GM12872 (cell line): ENCODE data around the gene KIAA0232.

Source experiments
- TF ChIP-seq, protein P1 (sequence below): IDR thresholded peaks from 3 replicates; pipeline ENCODE4 v1.5.1; 2011; ENCODE audit warnings: low read depth, mild to moderate bottlenecking, low read length, moderate library complexity; ENCODE audit not compliant: insufficient read depth

The KIAA0232 gene

DNA sequence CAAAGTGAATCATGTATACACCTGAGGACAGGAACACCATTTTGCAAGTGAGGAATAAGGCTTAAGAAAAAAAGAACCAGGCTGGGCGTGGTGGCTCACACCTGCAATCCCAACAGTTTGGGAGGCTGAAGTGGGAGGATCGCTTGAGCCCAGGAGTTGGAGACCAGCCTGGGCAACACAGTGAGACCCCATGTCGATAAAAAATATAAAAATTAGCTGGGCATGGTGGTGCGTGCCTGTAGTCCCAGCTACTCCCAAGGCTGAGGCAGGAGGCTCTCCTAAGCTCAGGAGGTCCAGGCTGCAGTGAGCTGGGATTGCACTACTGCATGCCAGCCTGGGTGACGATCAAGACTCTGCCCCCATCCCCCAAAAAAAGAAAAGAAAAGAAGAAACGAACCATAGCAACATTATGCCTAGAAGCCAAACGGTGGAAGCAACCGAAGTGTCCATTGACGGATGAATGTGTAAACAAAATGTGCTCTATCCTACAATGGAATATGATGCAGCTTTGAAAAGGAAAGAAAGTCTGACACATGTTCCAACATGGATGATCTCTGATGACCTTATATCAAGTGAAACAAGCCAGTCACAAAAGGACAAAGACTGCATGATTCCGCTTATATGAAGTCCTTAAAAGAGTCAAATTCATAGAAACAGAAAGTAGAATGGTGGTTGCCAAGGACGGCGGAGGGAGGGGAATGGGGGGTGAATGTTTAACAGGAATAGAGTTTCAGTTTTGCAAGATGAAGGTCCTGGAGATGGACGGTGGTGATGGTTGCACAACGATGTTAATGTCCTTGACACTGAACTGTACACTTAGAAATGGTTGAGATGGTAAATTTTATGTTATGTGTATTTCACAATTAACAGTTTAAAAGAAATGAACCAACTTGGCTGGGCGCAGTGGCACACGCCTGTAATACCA lies 8.6 kb upstream of the KIAA0232 start:
- TF ChIP-seq, protein P1, sequence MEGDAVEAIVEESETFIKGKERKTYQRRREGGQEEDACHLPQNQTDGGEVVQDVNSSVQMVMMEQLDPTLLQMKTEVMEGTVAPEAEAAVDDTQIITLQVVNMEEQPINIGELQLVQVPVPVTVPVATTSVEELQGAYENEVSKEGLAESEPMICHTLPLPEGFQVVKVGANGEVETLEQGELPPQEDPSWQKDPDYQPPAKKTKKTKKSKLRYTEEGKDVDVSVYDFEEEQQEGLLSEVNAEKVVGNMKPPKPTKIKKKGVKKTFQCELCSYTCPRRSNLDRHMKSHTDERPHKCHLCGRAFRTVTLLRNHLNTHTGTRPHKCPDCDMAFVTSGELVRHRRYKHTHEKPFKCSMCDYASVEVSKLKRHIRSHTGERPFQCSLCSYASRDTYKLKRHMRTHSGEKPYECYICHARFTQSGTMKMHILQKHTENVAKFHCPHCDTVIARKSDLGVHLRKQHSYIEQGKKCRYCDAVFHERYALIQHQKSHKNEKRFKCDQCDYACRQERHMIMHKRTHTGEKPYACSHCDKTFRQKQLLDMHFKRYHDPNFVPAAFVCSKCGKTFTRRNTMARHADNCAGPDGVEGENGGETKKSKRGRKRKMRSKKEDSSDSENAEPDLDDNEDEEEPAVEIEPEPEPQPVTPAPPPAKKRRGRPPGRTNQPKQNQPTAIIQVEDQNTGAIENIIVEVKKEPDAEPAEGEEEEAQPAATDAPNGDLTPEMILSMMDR = no peak

DNA sequence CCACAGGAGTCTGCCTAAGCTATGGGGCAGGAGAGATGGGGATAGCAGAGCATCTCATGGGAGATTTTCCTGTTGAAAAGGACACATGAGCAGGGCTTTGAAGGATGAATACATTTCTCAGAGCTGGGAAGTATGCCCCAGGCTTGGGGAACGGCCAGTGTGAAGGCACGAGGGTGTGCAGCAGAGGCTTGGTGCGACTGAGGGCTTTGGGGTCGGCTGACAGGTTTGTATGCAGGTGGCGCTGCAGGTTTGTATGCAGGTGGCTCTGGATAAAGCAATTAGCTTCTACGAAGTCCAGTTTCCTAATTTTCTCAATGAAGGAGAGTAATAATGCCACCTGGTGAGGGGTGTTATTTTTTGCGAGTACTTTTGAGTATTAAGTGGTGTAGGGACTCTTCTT lies 6.8 kb upstream of the KIAA0232 start:
- TF ChIP-seq, protein P1 = no peak

DNA sequence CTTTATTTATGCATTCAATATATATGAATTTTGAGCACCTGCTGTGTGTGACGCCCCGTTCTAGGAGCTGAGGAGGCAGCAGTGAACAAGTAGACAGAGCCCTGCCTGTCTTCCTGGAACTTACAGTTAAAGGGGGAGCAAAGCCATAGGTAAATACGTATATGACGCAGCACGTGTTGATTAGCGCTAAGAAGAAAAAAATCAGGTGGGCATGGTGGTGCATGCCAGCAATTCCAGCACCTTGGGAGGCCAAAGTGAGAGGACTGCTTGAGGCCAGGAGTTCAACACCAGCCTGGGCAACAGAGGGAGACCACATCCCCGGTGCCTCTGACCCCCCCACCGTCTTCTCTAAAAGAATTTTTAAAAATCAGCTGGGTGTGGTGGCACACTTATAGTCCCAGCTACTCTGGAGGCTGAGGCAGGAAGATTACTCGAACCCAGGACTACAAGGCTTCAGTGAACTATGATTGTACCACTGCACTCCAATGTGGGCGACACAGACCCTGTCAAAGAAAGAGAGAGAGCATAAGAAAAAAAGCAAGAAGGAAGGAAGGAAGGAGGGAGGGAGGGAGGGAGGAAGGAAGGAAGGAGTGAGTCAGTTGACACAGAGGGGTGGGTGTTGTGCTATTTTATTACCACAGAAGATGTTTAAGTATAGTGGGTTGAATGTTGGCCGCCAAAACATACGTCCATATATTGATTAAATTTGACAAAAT lies 5.4 kb upstream of the KIAA0232 start:
- TF ChIP-seq, protein P1 = no peak

DNA sequence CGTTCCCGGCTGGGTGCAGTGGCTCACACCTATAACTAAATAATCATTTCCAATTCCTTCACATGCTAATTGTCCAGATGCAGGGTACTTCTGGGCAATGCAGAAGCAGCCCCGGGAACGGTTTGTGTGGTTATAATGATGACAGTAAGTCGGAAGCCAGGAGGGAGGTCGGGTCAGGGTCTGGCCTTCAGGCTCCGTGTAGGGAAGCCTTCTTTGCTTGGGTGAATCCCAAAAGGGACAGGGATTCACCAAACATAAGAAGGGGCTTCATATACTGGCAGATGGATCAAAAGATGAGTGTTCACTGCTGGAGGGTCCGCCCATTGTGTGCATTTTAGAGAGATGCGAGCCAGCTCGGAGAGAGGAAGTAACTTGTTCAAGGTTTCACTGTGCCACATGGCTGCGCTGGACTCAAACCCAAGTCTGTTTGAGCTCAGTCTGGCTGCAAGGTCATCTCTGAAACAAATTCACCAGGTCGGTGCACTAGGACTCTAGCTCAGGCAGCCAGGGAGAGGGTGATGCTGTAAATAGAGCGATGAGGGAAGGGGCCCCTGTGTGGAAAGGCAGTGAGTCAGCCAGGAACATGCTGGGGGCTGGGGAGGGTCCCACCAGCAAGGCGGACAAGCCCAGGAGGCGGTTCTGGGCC lies 4.8 kb upstream of the KIAA0232 start:
- TF ChIP-seq, protein P1 = peak; percentile 37; the same call in 2 of the 3 replicates

DNA sequence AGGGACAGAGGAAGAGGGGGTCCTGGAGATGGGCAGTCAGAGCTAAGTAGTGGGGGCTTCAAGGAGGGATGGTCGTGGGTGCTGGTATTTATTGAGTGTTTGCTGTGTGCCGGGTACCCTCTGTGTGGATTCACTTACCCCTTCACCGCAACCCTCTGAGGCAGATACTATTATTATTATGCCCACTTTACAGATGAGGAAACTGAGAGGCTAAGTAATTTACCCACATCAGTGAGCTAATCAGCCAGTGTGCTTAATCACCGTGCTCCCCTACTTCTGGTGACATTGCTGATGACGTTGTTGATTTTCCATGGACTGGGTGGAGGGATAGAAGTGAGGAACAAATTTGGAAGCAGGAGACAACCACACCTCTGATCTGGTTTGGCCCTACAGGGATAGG lies 4.1 kb upstream of the KIAA0232 start:
- TF ChIP-seq, protein P1 = no peak

DNA sequence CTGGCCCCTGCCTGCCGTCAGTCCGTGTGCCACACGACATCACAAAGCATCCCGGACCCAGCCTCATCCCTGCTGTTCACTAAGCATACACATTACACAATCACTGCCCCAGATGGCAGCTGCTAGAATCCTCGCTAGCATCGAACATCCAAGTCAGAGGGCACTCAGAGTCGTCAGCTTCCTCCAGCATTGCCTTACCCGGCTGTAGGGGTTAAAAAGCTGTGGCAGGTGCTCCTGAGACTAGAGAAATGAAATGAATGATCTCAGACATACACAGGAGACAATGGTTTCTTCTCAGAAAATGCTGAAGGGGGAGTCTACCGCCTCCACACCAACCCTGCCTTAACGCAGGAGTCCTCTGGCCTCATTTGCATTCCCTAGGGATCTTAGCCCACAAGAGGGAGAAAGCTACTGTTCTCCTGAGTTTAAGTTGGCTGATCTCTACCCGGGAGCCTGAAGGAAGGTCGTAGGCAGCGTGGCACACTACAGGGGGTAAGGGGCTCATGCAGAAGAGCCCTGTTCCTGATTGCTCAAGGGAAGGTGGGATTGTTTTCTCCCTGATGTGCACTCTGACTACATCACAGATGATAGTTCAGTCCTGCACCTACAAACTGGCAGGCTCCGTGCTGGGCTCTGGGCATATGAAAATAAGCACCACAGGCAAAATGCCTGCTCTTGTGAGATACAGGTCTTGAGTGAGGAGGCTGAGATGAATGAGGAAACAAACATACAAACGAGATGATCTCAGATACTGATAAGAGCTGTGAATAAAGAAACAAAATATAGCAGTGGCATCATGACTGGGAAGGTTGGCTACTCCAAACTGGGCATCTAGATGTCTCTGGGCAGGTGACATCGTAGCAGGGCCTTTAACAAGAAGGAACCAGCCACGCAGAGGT lies 2.6 kb upstream of the KIAA0232 start:
- TF ChIP-seq, protein P1 = no peak

DNA sequence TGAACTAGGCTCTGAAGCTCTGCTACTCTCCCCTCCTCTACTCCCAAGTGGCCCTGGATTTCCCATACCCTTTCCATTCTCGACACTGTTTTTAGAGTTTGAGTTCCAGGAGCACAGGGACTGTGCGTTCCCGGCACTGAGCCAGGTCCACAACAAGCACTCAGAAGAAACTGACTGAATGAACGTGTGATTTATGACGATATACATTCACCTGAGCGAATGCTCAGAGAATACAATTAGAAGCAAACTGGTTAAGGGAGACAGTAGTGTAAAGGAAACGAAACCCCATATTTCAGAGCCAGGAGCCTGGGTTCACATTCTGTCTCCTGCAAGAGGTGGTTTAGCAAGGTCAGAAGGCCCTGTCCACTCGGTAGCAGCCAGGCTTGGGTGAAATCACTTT lies 1.4 kb upstream of the KIAA0232 start:
- TF ChIP-seq, protein P1 = no peak
